Breast epithelium (tissue), 3 donors: Measurements from ENCODE around the gene OSBPL3.

ENCODE experiments used
- POLR2A ChIP-seq: fragments of 450-650 bp; IDR thresholded peaks from one replicate; pipeline ENCODE4 v1.6.1; 2016; ENCODE audit warnings: antibody characterized with exemption, mild to moderate bottlenecking, moderate library complexity
- POLR2AphosphoS5 ChIP-seq, 3 donors: sonication (generic); formaldehyde crosslinking; IDR thresholded peaks; one replicate each; pipeline ENCODE4 v1.6.1; 2017; ENCODE audit warnings: antibody characterized with exemption in 3 of 3
- TF ChIP-seq, protein P1 (sequence below), 3 donors: fragments of 450-650 bp; IDR thresholded peaks; one replicate each; pipeline ENCODE4 v1.5.1; 2016 to 2017; ENCODE audit warnings: antibody characterized with exemption in 3 of 3, mild to moderate bottlenecking in 3 of 3, moderate library complexity in 3 of 3

DNA sequence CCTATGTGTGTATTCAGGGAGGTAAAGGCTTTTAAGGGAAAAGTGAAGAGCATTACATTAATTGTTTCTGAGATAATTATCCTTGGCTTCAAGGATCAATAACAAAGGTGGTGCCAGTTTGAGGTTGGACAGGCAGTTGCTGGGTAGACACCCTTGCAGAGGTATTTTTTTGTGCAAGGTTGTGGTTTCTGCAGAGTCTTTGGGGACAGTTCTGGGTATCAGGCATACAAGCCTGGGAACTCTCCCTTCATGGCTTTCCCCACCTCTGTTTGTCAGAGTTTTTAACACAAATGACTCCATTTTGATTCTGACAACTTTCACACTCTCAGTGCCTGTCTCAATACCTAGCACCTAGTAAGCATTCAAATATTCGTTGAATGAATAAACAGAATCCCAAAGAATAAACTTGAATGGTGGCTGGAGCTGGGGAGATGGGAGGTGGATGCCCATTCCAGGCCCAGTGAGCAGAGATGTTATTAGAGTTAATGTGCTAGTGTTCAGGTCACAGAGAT lies 7.4 kb upstream of the OSBPL3 start:
- TF ChIP-seq, protein P1, sequence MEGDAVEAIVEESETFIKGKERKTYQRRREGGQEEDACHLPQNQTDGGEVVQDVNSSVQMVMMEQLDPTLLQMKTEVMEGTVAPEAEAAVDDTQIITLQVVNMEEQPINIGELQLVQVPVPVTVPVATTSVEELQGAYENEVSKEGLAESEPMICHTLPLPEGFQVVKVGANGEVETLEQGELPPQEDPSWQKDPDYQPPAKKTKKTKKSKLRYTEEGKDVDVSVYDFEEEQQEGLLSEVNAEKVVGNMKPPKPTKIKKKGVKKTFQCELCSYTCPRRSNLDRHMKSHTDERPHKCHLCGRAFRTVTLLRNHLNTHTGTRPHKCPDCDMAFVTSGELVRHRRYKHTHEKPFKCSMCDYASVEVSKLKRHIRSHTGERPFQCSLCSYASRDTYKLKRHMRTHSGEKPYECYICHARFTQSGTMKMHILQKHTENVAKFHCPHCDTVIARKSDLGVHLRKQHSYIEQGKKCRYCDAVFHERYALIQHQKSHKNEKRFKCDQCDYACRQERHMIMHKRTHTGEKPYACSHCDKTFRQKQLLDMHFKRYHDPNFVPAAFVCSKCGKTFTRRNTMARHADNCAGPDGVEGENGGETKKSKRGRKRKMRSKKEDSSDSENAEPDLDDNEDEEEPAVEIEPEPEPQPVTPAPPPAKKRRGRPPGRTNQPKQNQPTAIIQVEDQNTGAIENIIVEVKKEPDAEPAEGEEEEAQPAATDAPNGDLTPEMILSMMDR (IDR thresholded peaks at IDR 0.05): no peak
- no peak for TF ChIP-seq POLR2A
- no peak for TF ChIP-seq POLR2AphosphoS5 (IDR thresholded peaks at IDR 0.05)
